Spleen (tissue), 7 donors: ENCODE measurements around the gene SMIM12.

Experiments
- CTCF ChIP-seq, 11 experiments: fragments of 200-600 bp in 7 of 11; fragments of 450-650 bp in 4 of 11; sonication (generic) in 4 of 11; IDR thresholded peaks in 8 of 11; conservative IDR thresholded peaks in 3 of 11; 1 replicate in 7 of 11; 2 replicates in 4 of 11; pipeline versions ENCODE4 v1.4.0 to v1.8.0; 2016 to 2021; ENCODE audit warnings: antibody characterized with exemption in 11 of 11, inconsistent platforms in 4 of 11, mild to moderate bottlenecking in 1 of 11
- POLR2A ChIP-seq, 3 donors: fragments of 450-650 bp; IDR thresholded peaks; one replicate each; pipeline ENCODE4 v1.5.1; 2017; ENCODE audit warnings: antibody characterized with exemption in 3 of 3, mild to moderate bottlenecking in 1 of 3
- POLR2AphosphoS5 ChIP-seq, 3 donors: sonication (generic); formaldehyde crosslinking; IDR thresholded peaks; one replicate each; pipeline ENCODE4 v1.5.1; 2017; ENCODE audit warnings: antibody characterized with exemption in 3 of 3
- donor health status: DM: no; HTN: no; CAD: no; lungs with moderate emphysema.
- donor health status: DM: no; HTN: no; CAD: no.
- donor health status: DM: no; HTN: no; CAD: no.

- TF ChIP-seq POLR2A (IDR thresholded peaks at IDR 0.05) = no peak
- no peak for TF ChIP-seq CTCF (IDR thresholded peaks at IDR 0.05 in 8 of 11, conservative IDR thresholded peaks at IDR 0.05 in 3 of 11)
- no peak for TF ChIP-seq POLR2AphosphoS5 (IDR thresholded peaks at IDR 0.05)
These were observed 9.2 kb downstream of the SMIM12 start for GRCh38 chr1:34850382-34850781.
